ENCODE results near the gene ATP1A1. TPM values are rescaled to one million over a fixed set of nuclear protein-coding genes. Genes with fewer than 3 reads are reported as not detected.

Gene ATP1A1
- total and polyA plus RNA-seq, 2 experiments from 2014 or later: 66.4 to 116 TPM

DNA sequence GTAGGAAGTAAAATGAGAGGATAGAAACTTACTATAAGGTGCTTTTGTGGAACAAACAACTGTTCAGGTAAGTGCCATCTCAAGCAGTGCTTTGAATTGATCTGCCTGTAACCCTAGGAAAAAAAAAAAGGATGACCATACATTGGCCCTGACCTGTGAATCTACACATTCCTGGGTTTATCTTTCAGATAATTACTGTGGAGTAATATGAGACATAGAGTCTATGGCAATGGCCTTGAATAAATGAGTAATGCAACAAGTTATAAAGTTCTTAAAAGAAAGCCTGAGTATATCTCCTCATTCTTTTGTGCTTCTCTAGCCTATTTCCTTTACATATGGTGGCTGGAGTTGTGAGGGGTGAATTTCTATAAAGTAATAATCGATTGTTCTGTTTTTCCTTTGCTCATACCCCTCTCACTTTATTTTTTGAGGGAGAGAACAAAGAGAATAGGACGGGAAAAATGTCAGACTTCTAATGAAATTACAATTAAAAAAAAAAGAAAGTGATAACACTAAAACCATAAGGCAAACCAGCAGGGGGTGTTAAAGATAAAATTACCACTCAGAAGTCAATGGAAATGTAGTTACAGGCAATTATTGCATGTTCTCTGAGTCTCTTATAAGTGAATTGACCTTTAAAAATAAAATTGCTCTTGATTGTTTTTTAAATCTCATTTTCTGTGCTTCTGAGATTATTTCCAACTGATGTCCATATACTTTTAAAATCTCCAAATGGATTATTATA, 12.4 kb upstream of the ATP1A1 start:
- WGBS, 2 experiments (ENCODE audit: low coverage in 1 of 2, low lambda C conversion rate in 2 of 2, missing lambda C conversion rate in 2 of 2): 55 to 76% methylated on average over 2 of the region's 2 CpGs
- peak; percentile 51 for DNase-seq
- Histone ChIP-seq H3K9ac (no peak overlapping the region), H4K20me1 (ENCODE audit: insufficient read depth) (no peaks in the 10 kb centered on the region), H3K79me2 (ENCODE audit: insufficient read depth) (no peaks in the 10 kb centered on the region), H3K9me2 (ENCODE audit: insufficient read depth) (no peaks in the 10 kb centered on the region), H3K36me3 (ENCODE audit: low read depth) (no peaks in the 10 kb centered on the region), H3K9me3 (ENCODE audit: low read depth) (no peaks in the 10 kb centered on the region), H2AFZ (no peak overlapping the region), H3K27me3 (replicated peaks; ENCODE audit: insufficient read depth) (no peaks in the 10 kb centered on the region), H3K4me2 (ENCODE audit: unreplicated experiment) (no peak overlapping the region), H3K4me1 (ENCODE audit: insufficient read depth) (no peaks in the 10 kb centered on the region), H3F3A (ENCODE audit: insufficient read depth) (no peaks in the 10 kb centered on the region), H3K27ac (no peak overlapping the region), H3K4me3 (no peak overlapping the region)
- in situ Hi-C loops (cut with MboI): no loop called here
- TF ChIP-seq EZH2 (IDR thresholded peaks at IDR 0.05; ENCODE audit: insufficient read depth, poor library complexity, severe bottlenecking) (no peak), EZH2phosphoT487 (IDR thresholded peaks at IDR 0.05; ENCODE audit: insufficient read depth, low read depth) (no peak)

GRCh38 chr1:116361648-116362047, 11.4 kb upstream of the ATP1A1 start:
- no peak for DNase-seq
- in situ Hi-C loops (cut with MboI): no loop called here
- 40 to 42% methylated on average over 3 of the region's 3 CpGs for WGBS, 2 experiments (ENCODE audit: low coverage in 1 of 2, low lambda C conversion rate in 2 of 2, missing lambda C conversion rate in 2 of 2)

DNA sequence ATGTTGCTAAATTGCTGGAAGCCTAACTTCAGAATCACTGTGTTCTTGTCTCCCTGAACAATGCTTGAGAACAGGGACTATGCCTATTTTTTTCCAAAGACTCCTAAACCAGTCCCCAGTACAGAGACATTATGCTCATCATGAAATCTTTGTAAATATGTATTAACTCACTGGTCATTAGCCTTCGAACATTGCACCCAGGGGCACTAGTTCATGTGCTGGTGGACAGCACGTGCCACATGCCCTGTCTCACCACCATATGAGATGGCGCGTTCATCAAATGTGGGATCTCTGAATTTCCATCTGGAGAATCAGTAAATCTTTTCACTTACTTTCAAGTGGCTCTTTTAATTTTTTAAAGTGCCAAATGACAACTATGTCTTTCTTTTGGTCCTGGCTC, 11.0 kb upstream of the ATP1A1 start:
- in situ Hi-C loops (cut with MboI): no loop called here
- Histone ChIP-seq H3K36me3 (ENCODE audit: low read depth) (no peaks in the 10 kb centered on the region), H3K9ac (no peak overlapping the region), H3K9me2 (ENCODE audit: insufficient read depth) (no peaks in the 10 kb centered on the region), H3F3A (ENCODE audit: insufficient read depth) (no peaks in the 10 kb centered on the region), H3K9me3 (ENCODE audit: low read depth) (no peaks in the 10 kb centered on the region), H3K4me1 (ENCODE audit: insufficient read depth) (no peaks in the 10 kb centered on the region), H3K4me3 (no peak overlapping the region), H3K79me2 (ENCODE audit: insufficient read depth) (no peaks in the 10 kb centered on the region), H3K27ac (no peak overlapping the region), H3K4me2 (ENCODE audit: unreplicated experiment) (no peak overlapping the region), H3K27me3 (replicated peaks; ENCODE audit: insufficient read depth) (no peaks in the 10 kb centered on the region), H4K20me1 (ENCODE audit: insufficient read depth) (no peaks in the 10 kb centered on the region), H2AFZ (no peak overlapping the region)
- DNase-seq: no peak
- WGBS, 2 experiments (ENCODE audit: low coverage in 1 of 2, low lambda C conversion rate in 2 of 2, missing lambda C conversion rate in 2 of 2): 61 to 65% methylated on average over 4 of the region's 4 CpGs
- TF ChIP-seq EZH2 (IDR thresholded peaks at IDR 0.05; ENCODE audit: insufficient read depth, poor library complexity, severe bottlenecking) (no peak), EZH2phosphoT487 (IDR thresholded peaks at IDR 0.05; ENCODE audit: insufficient read depth, low read depth) (no peak)

More at GRCh38 chr1:116361648-116362047, 11.4 kb upstream of the ATP1A1 start:
- no peak overlapping the region for H3K27ac ChIP-seq
- no peaks in the 10 kb centered on the region for H3K9me3 ChIP-seq (ENCODE audit: low read depth)
- no peaks in the 10 kb centered on the region for H3K36me3 ChIP-seq (ENCODE audit: low read depth)
- H3K79me2 ChIP-seq (ENCODE audit: insufficient read depth): no peaks in the 10 kb centered on the region
- no peak overlapping the region; the same call in 1 of the 2 replicates for H2AFZ ChIP-seq
- TF ChIP-seq EZH2 (IDR thresholded peaks at IDR 0.05; ENCODE audit: insufficient read depth, poor library complexity, severe bottlenecking) (no peak), EZH2phosphoT487 (IDR thresholded peaks at IDR 0.05; ENCODE audit: insufficient read depth, low read depth) (no peak)
- H3K4me1 ChIP-seq (ENCODE audit: insufficient read depth): no peaks in the 10 kb centered on the region
- no peak overlapping the region for H3K4me2 ChIP-seq (ENCODE audit: unreplicated experiment)
- no peaks in the 10 kb centered on the region for H3F3A ChIP-seq (ENCODE audit: insufficient read depth)
- no peaks in the 10 kb centered on the region for H3K27me3 ChIP-seq (replicated peaks; ENCODE audit: insufficient read depth)
- H3K9ac ChIP-seq: no peak overlapping the region
- H4K20me1 ChIP-seq (ENCODE audit: insufficient read depth): no peaks in the 10 kb centered on the region
- no peak overlapping the region for H3K4me3 ChIP-seq
- no peaks in the 10 kb centered on the region for H3K9me2 ChIP-seq (ENCODE audit: insufficient read depth)

- Histone ChIP-seq H3F3A (ENCODE audit: insufficient read depth) (no peaks in the 10 kb centered on the region), H2AFZ (no peak overlapping the region), H3K27me3 (replicated peaks; ENCODE audit: insufficient read depth) (no peaks in the 10 kb centered on the region), H3K4me1 (ENCODE audit: insufficient read depth) (no peaks in the 10 kb centered on the region), H3K36me3 (ENCODE audit: low read depth) (no peaks in the 10 kb centered on the region), H4K20me1 (ENCODE audit: insufficient read depth) (no peaks in the 10 kb centered on the region), H3K79me2 (ENCODE audit: insufficient read depth) (no peaks in the 10 kb centered on the region), H3K27ac (no peak overlapping the region), H3K9me3 (ENCODE audit: low read depth) (no peaks in the 10 kb centered on the region), H3K9ac (no peak overlapping the region), H3K4me2 (ENCODE audit: unreplicated experiment) (no peak overlapping the region), H3K4me3 (no peak overlapping the region), H3K9me2 (ENCODE audit: insufficient read depth) (no peaks in the 10 kb centered on the region)
- in situ Hi-C loops (cut with MboI): no loop called here
- WGBS, 2 experiments (ENCODE audit: low coverage in 1 of 2, low lambda C conversion rate in 2 of 2, missing lambda C conversion rate in 2 of 2): 32 to 35% methylated on average over 5 of the region's 5 CpGs
- TF ChIP-seq EZH2 (IDR thresholded peaks at IDR 0.05; ENCODE audit: insufficient read depth, poor library complexity, severe bottlenecking) (no peak), EZH2phosphoT487 (IDR thresholded peaks at IDR 0.05; ENCODE audit: insufficient read depth, low read depth) (no peak)
- DNase-seq: no peak
Observed at GRCh38 chr1:116365353-116365780, 7.7 kb upstream of the ATP1A1 start.

All from GM23248 (cell line).